GM10248 (cell line): ENCODE results near the gene COBL.

Source experiments
- CTCF ChIA-PET: fragments of 300-600 bp; sonication (Branson Sonifier 250); formaldehyde crosslinking; extraction: SDS; loops from one replicate; lab custom pipeline; 2021; ENCODE audit warnings: antibody characterized with exemption; lab: Yijun Ruan, JAX
- POLR2A ChIA-PET: fragments of 350-650 bp; sonication (Branson Sonifier 250); formaldehyde crosslinking; extraction: SDS; loops from one replicate; lab custom pipeline; 2020; ENCODE audit warnings: antibody characterized with exemption; lab: Yijun Ruan, JAX
- DNase-seq: peaks from one replicate; pipeline ENCODE4 v3.0.0; 2012; ENCODE audit errors: extremely low spot score
- TF ChIP-seq, protein P1 (sequence below): IDR thresholded peaks from 2 replicates; pipeline ENCODE4 v1.5.1; 2012; ENCODE audit warnings: mild to moderate bottlenecking, low read depth; ENCODE audit errors: extremely low read depth, missing control alignments, control extremely low read depth

Gene COBL

DNA sequence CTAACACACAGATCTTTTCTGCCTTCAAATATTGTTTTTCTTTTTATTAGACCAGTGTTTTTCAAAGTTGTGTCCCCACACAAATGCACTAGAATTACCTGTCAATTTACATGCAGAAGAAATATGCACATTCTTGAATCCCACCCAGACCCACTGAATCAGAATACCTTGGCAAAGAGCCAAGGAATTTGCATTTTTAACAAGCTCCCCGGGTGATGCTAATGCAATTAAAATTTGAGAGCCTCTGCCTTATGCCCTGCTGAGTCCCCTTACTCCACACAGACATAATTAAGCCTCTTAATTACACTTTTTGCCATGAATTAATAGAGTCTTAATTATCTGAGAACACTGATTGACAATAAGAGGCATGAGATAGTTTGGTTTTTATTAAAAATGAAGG is 332.8 kb downstream of the COBL start:
- TF ChIP-seq, protein P1, sequence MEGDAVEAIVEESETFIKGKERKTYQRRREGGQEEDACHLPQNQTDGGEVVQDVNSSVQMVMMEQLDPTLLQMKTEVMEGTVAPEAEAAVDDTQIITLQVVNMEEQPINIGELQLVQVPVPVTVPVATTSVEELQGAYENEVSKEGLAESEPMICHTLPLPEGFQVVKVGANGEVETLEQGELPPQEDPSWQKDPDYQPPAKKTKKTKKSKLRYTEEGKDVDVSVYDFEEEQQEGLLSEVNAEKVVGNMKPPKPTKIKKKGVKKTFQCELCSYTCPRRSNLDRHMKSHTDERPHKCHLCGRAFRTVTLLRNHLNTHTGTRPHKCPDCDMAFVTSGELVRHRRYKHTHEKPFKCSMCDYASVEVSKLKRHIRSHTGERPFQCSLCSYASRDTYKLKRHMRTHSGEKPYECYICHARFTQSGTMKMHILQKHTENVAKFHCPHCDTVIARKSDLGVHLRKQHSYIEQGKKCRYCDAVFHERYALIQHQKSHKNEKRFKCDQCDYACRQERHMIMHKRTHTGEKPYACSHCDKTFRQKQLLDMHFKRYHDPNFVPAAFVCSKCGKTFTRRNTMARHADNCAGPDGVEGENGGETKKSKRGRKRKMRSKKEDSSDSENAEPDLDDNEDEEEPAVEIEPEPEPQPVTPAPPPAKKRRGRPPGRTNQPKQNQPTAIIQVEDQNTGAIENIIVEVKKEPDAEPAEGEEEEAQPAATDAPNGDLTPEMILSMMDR, result no peak
- DNase-seq, result no peak
- ChIA-PET POLR2A (no interaction called here), CTCF (no interaction called here)

DNA sequence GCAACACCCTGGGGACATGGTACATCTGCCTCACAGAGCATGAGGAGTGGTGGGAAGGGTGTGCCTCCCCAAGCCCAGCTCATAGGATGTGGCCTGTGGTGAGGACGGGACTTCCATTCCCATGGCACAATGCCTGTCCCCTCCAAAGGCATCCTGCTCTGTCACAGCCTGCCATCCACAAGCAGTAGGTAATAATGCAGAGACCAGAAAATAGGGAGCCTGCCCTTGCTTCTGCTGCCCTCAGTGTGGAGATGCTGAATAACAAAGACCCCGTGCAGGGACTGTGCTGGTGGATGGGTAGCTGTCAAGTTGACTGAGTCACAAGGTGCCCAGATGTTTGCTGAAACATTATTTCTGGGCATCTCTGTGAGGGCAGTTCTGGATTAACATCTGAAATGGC is 334.0 kb downstream of the COBL start:
- DNase-seq, result no peak
- ChIA-PET POLR2A (no interaction called here), CTCF (interaction anchor here (1.1 kb wide), 1 partner anchor 179 kb away, joined by 4 read pairs; no protein-coding TSS in a partner anchor)
- TF ChIP-seq, protein P1, result no peak

DNA sequence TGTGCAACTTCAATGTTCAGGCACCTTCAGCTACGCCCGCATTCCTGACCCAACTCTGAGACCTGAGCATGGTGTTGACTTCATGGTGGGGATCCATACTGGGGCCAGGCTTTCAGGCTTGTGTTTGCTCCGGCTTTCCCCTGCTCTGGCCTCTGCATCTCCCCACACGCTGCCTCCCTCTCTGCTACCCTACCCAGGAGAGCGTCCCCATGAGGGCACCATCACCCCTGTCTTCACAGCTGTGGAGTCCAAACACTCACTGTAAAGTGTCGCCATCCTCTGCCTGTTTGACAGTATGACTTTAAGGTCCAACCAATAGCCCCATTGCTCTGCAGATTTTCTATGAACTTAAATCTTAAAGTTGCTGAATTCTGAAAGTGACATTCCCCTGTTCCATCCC is 334.9 kb downstream of the COBL start:
- ChIA-PET CTCF (interaction anchor here (1.1 kb wide), 1 partner anchor 179 kb away, joined by 4 read pairs; no protein-coding TSS in a partner anchor), POLR2A (no interaction called here)
- no peak for DNase-seq
- TF ChIP-seq, protein P1, result no peak

DNA sequence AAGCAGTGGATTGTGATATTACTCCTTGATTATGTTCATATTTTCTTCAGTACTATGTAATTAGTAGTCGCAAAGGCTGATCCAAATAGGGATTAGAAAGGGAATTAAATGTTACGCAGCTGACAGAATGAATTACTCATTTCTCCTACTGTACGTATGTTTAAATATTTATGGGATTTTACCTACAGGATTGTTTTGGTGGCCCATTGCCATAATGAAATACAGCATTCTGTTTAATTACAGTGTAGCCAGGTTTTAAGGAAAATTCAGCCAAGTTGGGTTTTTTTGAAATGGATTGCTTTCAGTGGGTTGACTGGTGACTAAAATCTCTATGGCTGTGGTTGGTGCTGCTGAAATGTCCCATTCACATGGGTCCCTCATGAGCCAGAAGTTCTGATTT is 336.2 kb downstream of the COBL start:
- CTCF ChIA-PET, result interaction anchor here (1.3 kb wide), 1 partner anchor 17 kb away, joined by 3 read pairs; no protein-coding TSS in a partner anchor
- TF ChIP-seq, protein P1, result no peak
- DNase-seq, result no peak
- POLR2A ChIA-PET, result no interaction called here

- TF ChIP-seq, protein P1, result no peak
- CTCF ChIA-PET, result interaction anchor here (1.1 kb wide), 1 partner anchor 11 kb away, joined by 3 read pairs; no protein-coding TSS in a partner anchor
- POLR2A ChIA-PET, result no interaction called here
- DNase-seq, result no peak
Measured at GRCh38 chr7:50978633-50979215, 337.9 kb downstream of the COBL start.

GRCh38 chr7:50977421-50977820 is 339.2 kb downstream of the COBL start:
- TF ChIP-seq, protein P1, result no peak
- CTCF ChIA-PET, result no interaction called here
- no peak for DNase-seq
- POLR2A ChIA-PET, result no interaction called here

GRCh38 chr7:50976064-50976463 is 340.5 kb downstream of the COBL start:
- ChIA-PET POLR2A (no interaction called here), CTCF (no interaction called here)
- DNase-seq, result no peak
- TF ChIP-seq, protein P1, result no peak
